IPS-11a (cell line): ENCODE results near the gene LIF.
"Not testable (repeated sequence)": the region's sequence is repeated elsewhere in the genome, so short reads cannot be mapped to it uniquely, and the experiment has no call there.

ENCODE experiments used
- H3K4me3 ChIP-seq: one replicate; pipeline ENCODE4 v1.5.1; 2013; ENCODE audit warnings: low read depth, low read length, control low read depth

The LIF gene

DNA sequence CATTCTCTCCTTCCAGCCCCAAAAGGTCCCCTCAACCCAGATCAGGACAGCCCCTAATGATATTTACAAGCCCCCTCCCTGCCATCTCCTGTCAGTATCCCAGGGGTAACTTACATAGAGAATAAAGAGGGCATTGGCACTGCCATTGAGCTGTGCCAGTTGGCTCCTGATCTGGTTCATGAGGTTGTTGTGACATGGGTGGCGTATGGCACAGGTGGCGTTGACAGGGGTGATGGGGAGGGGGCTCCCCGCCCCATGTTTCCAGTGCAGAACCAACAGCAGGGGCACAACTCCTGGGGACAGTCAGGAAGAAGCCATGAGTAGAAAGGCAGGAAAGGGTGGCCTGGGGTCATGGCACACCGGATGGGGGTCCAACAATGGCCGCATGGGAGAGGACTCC, 1.9 kb downstream of the LIF start:
- no peak overlapping the region for H3K4me3 ChIP-seq

DNA sequence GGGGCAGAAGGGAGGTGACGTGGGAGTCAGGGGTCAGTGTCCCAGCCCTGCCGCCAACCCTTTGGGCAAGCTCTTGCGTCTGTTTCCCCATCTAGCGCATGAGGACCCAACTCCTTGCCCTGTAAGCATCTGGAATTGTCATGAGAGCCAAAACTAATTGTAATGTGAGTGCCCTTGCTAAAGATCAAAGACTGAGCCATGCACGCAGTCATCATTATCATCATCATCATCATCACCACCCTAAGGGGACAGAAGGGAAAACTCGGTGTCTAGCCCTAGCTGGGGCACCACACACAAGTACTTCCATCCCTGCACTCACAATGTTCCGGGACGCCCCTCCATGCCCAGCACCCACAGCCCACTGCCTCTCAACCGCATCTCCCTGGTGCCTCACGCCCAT, 2.5 kb downstream of the LIF start:
- H3K4me3 ChIP-seq: no peak overlapping the region

GRCh38 chr22:30243661-30244060, 2.9 kb downstream of the LIF start:
- no peak overlapping the region for H3K4me3 ChIP-seq

DNA sequence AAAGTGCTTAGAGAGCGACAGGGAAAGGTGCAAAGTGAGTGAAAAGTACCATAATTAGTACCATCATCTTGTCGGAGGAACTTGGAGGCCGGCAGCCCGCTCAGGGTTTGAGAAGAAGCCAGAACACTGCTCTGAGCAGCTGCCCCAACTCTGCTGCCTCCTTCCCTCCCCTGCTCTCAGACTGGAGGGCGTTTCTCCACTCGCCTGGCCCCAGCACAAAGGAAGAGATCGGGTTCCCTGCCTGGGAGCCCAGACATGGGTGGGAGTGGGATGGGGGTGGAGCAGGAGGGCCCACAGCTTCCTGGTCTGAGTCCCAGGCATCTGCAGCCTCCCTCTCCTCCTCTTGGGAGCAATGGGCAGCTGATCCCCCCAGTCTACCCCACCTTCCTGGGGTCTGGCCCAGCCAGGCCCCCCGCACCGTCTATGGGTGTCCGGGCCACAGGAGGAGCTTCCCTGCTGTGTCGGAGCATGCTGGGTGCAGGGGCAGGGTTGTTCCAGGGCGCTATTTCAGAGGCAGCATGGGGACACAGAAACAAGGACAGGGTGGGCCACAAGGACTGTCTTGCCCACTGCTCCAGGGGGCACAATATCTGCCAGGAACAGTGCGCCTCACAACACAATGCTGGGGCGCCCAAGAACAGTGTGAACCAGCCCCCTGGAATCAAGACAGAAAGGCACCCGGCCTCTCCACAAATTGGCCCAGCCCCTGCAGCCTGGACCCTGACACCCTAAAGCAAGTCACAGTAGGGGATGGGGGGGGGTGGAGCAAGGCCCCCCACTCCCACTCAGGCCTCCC, 4.8 kb downstream of the LIF start:
- H3K4me3 ChIP-seq: no peak overlapping the region

DNA sequence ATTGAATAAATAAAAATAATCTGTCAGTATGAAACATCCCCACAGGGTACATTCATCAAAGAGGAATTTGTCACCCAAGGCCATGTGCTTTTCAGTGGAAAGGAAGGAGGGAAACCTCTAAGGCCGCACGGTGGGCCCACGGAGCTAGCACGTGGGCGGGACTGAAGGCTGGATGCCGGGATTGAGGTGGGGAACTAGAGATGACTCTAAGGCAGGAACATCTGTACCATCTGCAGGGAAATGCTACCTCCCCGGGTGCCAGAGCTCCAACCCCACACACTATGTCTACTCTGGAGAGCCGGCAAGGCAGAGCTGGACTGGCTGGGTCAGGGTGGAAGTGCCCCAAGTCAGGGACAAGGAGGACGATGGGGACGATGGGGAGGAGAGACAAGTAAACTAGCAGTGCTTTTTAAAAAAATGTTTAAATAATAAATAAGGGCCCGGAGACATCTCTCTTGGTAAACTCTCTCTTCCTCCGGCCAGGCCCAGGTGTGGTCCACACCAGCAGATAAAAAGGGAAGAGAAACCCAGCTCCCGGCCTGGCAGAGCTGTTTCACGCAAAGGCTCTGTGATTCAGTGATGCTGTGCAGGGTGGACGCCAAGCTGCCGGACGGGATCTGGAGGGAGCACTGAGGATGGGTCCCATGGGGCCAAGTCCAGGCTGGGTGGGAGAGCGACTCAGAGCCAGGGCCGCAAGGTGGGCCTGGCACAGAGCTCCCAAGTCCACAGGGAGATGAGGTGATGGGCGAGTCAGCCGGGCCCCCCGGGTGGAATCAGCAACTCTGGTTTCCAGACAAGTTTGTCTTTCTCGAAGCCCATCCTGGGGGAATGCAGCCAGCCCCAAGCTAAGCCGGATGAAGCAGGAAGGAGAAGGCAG, 5.8 kb downstream of the LIF start:
- H3K4me3 ChIP-seq: no peak overlapping the region

GRCh38 chr22:30239488-30240405, 6.8 kb downstream of the LIF start:
- H3K4me3 ChIP-seq: no peak overlapping the region

GRCh38 chr22:30238661-30239487, 7.7 kb downstream of the LIF start:
- no peak overlapping the region for H3K4me3 ChIP-seq

- H3K4me3 ChIP-seq: no peak overlapping the region
Measured at GRCh38 chr22:30238136-30238535, 8.4 kb downstream of the LIF start.

GRCh38 chr22:30236875-30237274, 9.7 kb downstream of the LIF start:
- no peak overlapping the region for H3K4me3 ChIP-seq

- no peak overlapping the region for H3K4me3 ChIP-seq
Measured at GRCh38 chr22:30235687-30236170, 10.8 kb downstream of the LIF start.

DNA sequence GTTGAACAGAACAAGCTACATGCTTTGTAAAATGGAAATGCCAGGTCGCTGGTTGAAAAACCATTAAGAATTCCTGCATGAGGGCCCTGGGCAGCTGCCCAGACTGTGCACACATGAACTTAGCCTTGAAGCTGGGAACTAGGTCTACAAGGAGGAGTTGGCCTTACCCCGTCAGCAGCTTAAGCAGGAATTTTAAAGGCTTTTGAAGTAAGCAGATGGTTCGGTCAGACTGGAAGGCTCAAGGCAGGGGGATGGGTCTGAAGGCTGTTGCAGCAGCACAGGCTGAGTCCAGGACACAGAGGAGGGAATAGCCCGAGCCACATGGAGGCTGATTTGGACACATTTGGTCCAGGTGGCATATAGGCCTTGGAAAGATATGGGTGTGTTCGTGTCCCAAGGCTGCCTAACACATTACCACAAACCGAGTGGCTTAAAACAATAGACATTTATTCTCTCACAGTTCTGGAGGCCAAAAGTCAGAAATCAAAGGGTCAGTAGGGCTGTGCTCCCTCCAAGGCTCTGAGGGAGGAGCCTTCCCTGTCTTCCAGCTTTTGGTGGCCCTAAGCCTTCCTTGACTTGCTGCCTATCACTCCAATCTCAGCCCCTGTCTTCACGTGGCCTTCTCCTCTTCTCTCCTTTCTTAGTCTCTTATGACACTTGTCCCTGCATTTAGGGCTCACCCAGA, 11.6 kb downstream of the LIF start:
- H3K4me3 ChIP-seq: no peak overlapping the region

GRCh38 chr22:30234325-30234724, 12.2 kb downstream of the LIF start:
- H3K4me3 ChIP-seq: not testable (repeated sequence)

DNA sequence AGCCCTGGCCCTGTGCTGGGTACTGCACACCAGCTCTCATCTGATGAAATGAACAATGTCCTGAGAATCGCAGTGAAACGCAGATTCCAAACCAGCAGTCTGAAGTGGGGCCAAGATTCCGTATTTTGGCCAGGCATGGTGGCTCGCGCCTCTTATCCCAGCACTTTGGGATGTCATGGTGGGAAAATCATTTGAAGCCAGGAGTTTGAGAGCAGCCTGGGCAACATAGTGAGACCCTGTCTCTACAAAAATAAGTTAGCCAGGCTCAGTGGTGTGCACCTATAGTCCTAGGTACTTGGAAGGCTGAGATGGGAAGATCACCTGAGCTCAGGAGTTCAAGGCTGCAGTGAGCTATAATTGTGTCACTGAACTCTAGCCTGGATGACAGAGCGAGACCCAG, 13.0 kb downstream of the LIF start:
- no peak overlapping the region for H3K4me3 ChIP-seq

- H3K4me3 ChIP-seq: no peak overlapping the region
Measured at GRCh38 chr22:30232716-30233218, 13.8 kb downstream of the LIF start.

DNA sequence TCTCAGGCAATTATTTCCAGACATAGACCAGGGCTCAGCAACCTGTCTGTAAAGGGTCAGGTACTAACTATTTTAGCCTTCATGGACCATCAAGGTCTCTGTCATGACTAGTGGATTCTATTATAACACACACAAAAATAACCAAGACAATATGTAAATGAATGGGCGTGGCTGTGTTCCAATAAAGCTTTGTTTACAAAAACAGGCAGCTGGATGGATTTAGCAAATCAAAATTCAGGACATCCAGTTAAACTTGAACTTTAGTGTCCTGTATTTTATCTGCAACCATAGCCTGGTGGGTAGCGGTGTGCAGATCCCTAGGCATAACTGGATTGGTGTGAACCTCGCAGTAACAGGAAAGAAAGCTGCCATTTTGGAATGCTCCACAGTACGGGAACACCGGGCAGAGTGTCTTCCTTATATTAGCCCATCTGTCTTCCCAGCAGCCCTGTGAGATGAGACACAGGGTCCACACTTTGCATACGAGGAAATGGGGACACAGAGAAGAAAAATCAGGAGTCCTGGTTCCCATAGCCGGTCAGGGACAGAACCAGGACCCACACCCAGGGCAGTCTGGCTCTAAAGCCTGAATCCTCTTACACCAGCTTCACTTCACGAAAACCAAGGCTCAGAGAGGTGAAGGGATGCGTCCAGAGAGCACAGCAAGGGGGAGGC, 15.6 kb downstream of the LIF start:
- no peak overlapping the region for H3K4me3 ChIP-seq

GRCh38 chr22:30230330-30230729, 16.2 kb downstream of the LIF start:
- no peak overlapping the region for H3K4me3 ChIP-seq

DNA sequence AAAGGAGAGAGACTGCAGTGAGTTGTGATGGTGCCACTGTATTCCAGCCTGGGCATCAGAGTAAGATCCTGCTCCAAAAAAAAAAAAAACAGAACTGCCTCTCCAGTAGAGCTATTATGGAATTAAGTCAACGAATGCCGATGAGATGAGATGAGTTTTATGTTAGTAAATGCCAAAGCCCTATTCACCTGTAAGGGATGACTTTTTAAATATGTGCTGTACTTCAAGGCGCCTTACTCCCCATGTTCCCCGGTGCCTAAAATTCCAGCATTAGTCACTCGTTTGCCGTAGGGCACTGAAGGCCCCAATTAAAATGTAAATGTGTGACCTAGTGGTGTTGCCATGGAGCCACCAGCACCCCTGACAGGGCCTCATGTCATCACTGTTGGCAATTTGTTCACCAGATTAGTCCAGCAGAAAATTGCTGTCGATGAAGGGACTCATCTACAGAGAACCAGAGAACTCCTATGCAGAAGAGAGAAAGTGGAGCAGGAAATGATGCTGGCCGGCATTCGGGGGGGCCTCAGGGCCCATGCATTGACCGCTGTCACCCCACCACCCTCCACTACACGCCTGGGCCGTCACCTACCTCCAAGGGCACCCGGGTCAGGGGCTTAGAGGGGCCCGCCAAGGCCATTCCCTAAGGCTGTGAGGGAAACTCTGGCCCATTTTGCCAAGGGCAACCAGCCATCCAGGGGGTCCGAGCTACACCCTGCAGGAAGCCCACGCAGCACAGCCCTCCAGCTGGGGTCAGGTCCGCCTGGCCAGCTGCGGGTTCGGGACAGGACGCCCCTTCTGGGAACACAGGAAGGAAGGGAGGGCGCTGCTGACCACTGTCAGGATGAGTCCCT, 17.8 kb downstream of the LIF start:
- no peak overlapping the region for H3K4me3 ChIP-seq
